H9 (cell line): ENCODE results near the gene RBM19. TPM values are rescaled to one million over a fixed set of nuclear protein-coding genes. Genes with fewer than 3 reads are reported as not detected.

ENCODE experiments used
- DNase-seq: peaks from one replicate; pipeline ENCODE4 v3.0.0-alpha.2; 2017
- H2AFZ ChIP-seq: one replicate; pipeline ENCODE4 v1.6.1; 2013; ENCODE audit warnings: mild to moderate bottlenecking, low read length, control low read depth, moderate library complexity
- H2AK5ac ChIP-seq: 2 replicates; pipeline ENCODE4 v1.6.1; 2013; ENCODE audit warnings: low read length, control low read depth, mixed read lengths; ENCODE audit not compliant: insufficient read length
- H2BK120ac ChIP-seq: one replicate; pipeline ENCODE4 v1.6.1; 2013; ENCODE audit warnings: low read depth, mild to moderate bottlenecking, low read length, control low read depth, inconsistent platforms; ENCODE audit not compliant: poor library complexity, severe bottlenecking
- H2BK12ac ChIP-seq: 2 replicates; pipeline ENCODE4 v1.6.1; 2013; ENCODE audit warnings: low read length, control low read depth, mixed read lengths, low read depth; ENCODE audit not compliant: insufficient read length
- H2BK15ac ChIP-seq: 2 replicates; pipeline ENCODE4 v1.6.1; 2013; ENCODE audit warnings: low read depth, low read length, control low read depth
- H2BK20ac ChIP-seq: one replicate; pipeline ENCODE4 v1.6.1; 2013; ENCODE audit warnings: low read depth, mild to moderate bottlenecking, low read length, control low read depth, inconsistent platforms; ENCODE audit not compliant: poor library complexity, severe bottlenecking
- H2BK5ac ChIP-seq: 2 replicates; pipeline ENCODE4 v1.6.1; 2013; ENCODE audit warnings: low read length, control low read depth, mixed read lengths; ENCODE audit not compliant: insufficient read length
- H3K14ac ChIP-seq: 2 replicates; pipeline ENCODE4 v1.6.1; 2013; ENCODE audit warnings: low read length, control low read depth; ENCODE audit not compliant: insufficient read depth
- H3K18ac ChIP-seq: 2 replicates; pipeline ENCODE4 v1.6.1; 2013; ENCODE audit warnings: low read depth, mild to moderate bottlenecking, mixed read lengths, low read length, control low read depth; ENCODE audit not compliant: insufficient read length
- H3K23ac ChIP-seq: 2 replicates; pipeline ENCODE4 v1.6.1; 2013; ENCODE audit warnings: low read length, control low read depth, mixed read lengths, low read depth; ENCODE audit not compliant: insufficient read length
- H3K23me2 ChIP-seq: 2 replicates; pipeline ENCODE4 v1.6.1; 2013; ENCODE audit warnings: low read depth, mild to moderate bottlenecking, mixed read lengths, low read length, control low read depth; ENCODE audit not compliant: insufficient read length, poor library complexity, severe bottlenecking
- H3K27ac ChIP-seq: 2 replicates; pipeline ENCODE4 v1.5.1; 2013; ENCODE audit warnings: low read length, control low read depth, mixed read lengths, low read depth; ENCODE audit not compliant: insufficient read length
- H3K27me3 ChIP-seq: 2 replicates; pipeline ENCODE4 v1.6.1; 2013; ENCODE audit warnings: low read length, control low read depth, inconsistent platforms; ENCODE audit not compliant: insufficient read depth
- H3K4ac ChIP-seq: 2 replicates; pipeline ENCODE4 v1.6.1; 2013; ENCODE audit warnings: low read depth, mild to moderate bottlenecking, control low read depth, inconsistent platforms, low read length, moderate library complexity
- H3K4me1 ChIP-seq: 2 replicates; pipeline ENCODE4 v1.6.1; 2013; ENCODE audit warnings: low read length, control low read depth, inconsistent platforms; ENCODE audit not compliant: insufficient read depth
- H3K4me2 ChIP-seq: 2 replicates; pipeline ENCODE4 v1.6.1; 2013; ENCODE audit warnings: low read length, control low read depth, mixed read lengths; ENCODE audit not compliant: insufficient read length, insufficient read depth
- H3K56ac ChIP-seq: 2 replicates; pipeline ENCODE4 v1.6.1; 2013; ENCODE audit warnings: low read depth, mild to moderate bottlenecking, mixed read lengths, low read length, control low read depth; ENCODE audit not compliant: insufficient read length
- H3K79me1 ChIP-seq: 2 replicates; pipeline ENCODE4 v1.6.1; 2013; ENCODE audit warnings: low read depth, mild to moderate bottlenecking, moderate library complexity, low read length, control low read depth, inconsistent platforms; ENCODE audit not compliant: insufficient read depth, poor library complexity, severe bottlenecking
- H3K79me2 ChIP-seq: 2 replicates; pipeline ENCODE4 v1.6.1; 2013; ENCODE audit warnings: low read length, control low read depth, inconsistent platforms; ENCODE audit not compliant: insufficient read depth
- H3K9ac ChIP-seq: 2 replicates; pipeline ENCODE4 v1.6.1; 2013; ENCODE audit warnings: low read length, control low read depth, mixed read lengths; ENCODE audit not compliant: insufficient read length; ENCODE audit errors: extremely low read depth
- H3K9me3 ChIP-seq: one replicate; pipeline ENCODE4 v1.6.1; 2013; ENCODE audit warnings: low read depth, low read length, inconsistent platforms; ENCODE audit not compliant: control insufficient read depth
- H3T11ph ChIP-seq: one replicate; pipeline ENCODE4 v1.6.1; 2013; ENCODE audit warnings: mild to moderate bottlenecking, low read length, control low read depth, inconsistent platforms
- H4K20me1 ChIP-seq: one replicate; pipeline ENCODE4 v1.6.1; 2013; ENCODE audit not compliant: control insufficient read depth, insufficient read length, insufficient read depth
- H4K5ac ChIP-seq: 2 replicates; pipeline ENCODE4 v1.6.1; 2013; ENCODE audit warnings: low read depth, mild to moderate bottlenecking, mixed read lengths, low read length, control low read depth; ENCODE audit not compliant: insufficient read length
- H4K8ac ChIP-seq: replicated peaks from 2 replicates; pipeline ENCODE4 v1.6.1; 2013; ENCODE audit warnings: low read length, control low read depth, mixed read lengths, low read depth; ENCODE audit not compliant: insufficient read length
- H4K91ac ChIP-seq: 2 replicates; pipeline ENCODE4 v1.6.1; 2013; ENCODE audit warnings: low read depth, mild to moderate bottlenecking, moderate library complexity, mixed read lengths, low read length, control low read depth; ENCODE audit not compliant: insufficient read length
- H3K27ac Mint-ChIP-seq, 3 experiments: 2 replicates in 2 of 3; 3 replicates in 1 of 3; pipeline ENCODE4 v1.8.0; 2020 to 2021; ENCODE audit warnings: mixed read lengths in 3 of 3, mild to moderate bottlenecking in 1 of 3, moderate library complexity in 1 of 3
- H3K27me3 Mint-ChIP-seq: 2 replicates; pipeline ENCODE4 v1.8.0; 2021; ENCODE audit warnings: low read depth, mild to moderate bottlenecking, moderate library complexity, mixed read lengths
- H3K36me3 Mint-ChIP-seq, 3 experiments: 2 replicates in 2 of 3; 3 replicates in 1 of 3; pipeline ENCODE4 v1.8.0; 2020 to 2021; ENCODE audit warnings: low read depth in 3 of 3, mixed read lengths in 3 of 3; ENCODE audit not compliant: insufficient read depth in 1 of 3
- H3K4me1 Mint-ChIP-seq, 2 experiments: 2 replicates each; pipeline ENCODE4 v1.8.0; 2020; ENCODE audit warnings: mixed read lengths in 2 of 2
- H3K4me3 Mint-ChIP-seq, 2 experiments: 2 replicates in 1 of 2; 3 replicates in 1 of 2; pipeline ENCODE4 v1.8.0; 2020 to 2021; ENCODE audit warnings: mild to moderate bottlenecking in 2 of 2, mixed read lengths in 2 of 2, moderate library complexity in 1 of 2
- H3K9me3 Mint-ChIP-seq, 2 experiments: 2 replicates in 1 of 2; 3 replicates in 1 of 2; pipeline ENCODE4 v1.8.0; 2020; ENCODE audit warnings: mild to moderate bottlenecking in 2 of 2, mixed read lengths in 2 of 2, moderate library complexity in 1 of 2
- WGBS: extraction: QIAGEN DNeasy Blood & Tissue Kit; methylation state at CpG from one replicate; pipeline ENCODE4 v1.1.7; 2013; ENCODE audit warnings: missing lambda C conversion rate, low lambda C conversion rate, mixed read lengths; ENCODE audit not compliant: insufficient read length; ENCODE audit errors: extremely low coverage; 5-methylcytosine and 5-hydroxymethylcytosine counted together
- total RNA-seq: library from RNA; stranded (reverse); gene quantifications from 2 replicates; pipeline ENCODE4 v1.2.1, GENCODE V29; 2021
- TF ChIP-seq, protein P1 (sequence below): fragments of 200-600 bp; sonication (generic); conservative IDR thresholded peaks from 3 replicates; pipeline ENCODE4 v1.8.0; 2021; ENCODE audit warnings: antibody characterized with exemption, mild to moderate bottlenecking

Gene RBM19
- total RNA-seq, 1 experiment from 2014 or later: 32.2 TPM

DNA sequence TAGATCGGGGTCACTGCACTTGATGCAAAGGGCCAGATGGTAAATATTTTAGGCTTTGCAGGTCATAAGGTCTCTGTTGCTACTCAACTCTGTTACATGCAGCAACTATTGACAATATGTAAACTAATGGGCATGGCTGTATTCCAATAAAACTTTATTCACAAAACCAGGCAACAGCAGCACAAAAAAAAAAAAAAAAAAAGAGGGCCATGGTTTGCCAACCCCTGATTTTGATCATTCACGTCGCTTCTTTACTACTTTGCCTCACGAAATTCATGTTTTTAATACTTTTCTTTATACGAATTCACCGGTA lies 152.9 kb downstream of the RBM19 start:
- H4K8ac ChIP-seq: no peak overlapping the region
- no peaks in the 10 kb centered on the region for H3K4me1 ChIP-seq
- no peak overlapping the region for H3K56ac ChIP-seq
- peaks cover 0 to 8% (median 4%) of the 10 kb centered on the region in 3 experiments; a peak in 5 of 7 replicates for H3K36me3 Mint-ChIP-seq
- peaks cover 5 to 12% of the 10 kb centered on the region in 2 experiments for H3K4me1 Mint-ChIP-seq
- no peak overlapping the region for H3K23ac ChIP-seq
- H3K27me3 Mint-ChIP-seq: no peaks in the 10 kb centered on the region; the same call in 1 of the 2 replicates
- H4K91ac ChIP-seq: no peak overlapping the region
- no peak for DNase-seq
- TF ChIP-seq, protein P1, sequence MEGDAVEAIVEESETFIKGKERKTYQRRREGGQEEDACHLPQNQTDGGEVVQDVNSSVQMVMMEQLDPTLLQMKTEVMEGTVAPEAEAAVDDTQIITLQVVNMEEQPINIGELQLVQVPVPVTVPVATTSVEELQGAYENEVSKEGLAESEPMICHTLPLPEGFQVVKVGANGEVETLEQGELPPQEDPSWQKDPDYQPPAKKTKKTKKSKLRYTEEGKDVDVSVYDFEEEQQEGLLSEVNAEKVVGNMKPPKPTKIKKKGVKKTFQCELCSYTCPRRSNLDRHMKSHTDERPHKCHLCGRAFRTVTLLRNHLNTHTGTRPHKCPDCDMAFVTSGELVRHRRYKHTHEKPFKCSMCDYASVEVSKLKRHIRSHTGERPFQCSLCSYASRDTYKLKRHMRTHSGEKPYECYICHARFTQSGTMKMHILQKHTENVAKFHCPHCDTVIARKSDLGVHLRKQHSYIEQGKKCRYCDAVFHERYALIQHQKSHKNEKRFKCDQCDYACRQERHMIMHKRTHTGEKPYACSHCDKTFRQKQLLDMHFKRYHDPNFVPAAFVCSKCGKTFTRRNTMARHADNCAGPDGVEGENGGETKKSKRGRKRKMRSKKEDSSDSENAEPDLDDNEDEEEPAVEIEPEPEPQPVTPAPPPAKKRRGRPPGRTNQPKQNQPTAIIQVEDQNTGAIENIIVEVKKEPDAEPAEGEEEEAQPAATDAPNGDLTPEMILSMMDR: no peak
- no peak overlapping the region for H3K4me3 Mint-ChIP-seq
- H3K79me2 ChIP-seq: no peaks in the 10 kb centered on the region
- no peak overlapping the region for H3K4me2 ChIP-seq
- H3K9me3 Mint-ChIP-seq: no peaks in the 10 kb centered on the region; a peak in 1 of 5 replicates
- H2BK5ac ChIP-seq: no peak overlapping the region
- no peaks in the 10 kb centered on the region for H3K23me2 ChIP-seq
- no peak overlapping the region for H2BK15ac ChIP-seq
- H2AK5ac ChIP-seq: no peak overlapping the region
- H3K14ac ChIP-seq: no peak overlapping the region
- H3K9ac ChIP-seq: no peak overlapping the region
- no peak overlapping the region for H2BK20ac ChIP-seq
- no peaks in the 10 kb centered on the region for H4K20me1 ChIP-seq
- H2BK120ac ChIP-seq: no peak overlapping the region
- no peak overlapping the region for H4K5ac ChIP-seq
- H3K27ac ChIP-seq: no peak overlapping the region
- no peak overlapping the region for H2AFZ ChIP-seq
- no peak overlapping the region for H3T11ph ChIP-seq
- H3K4ac ChIP-seq: no peak overlapping the region
- no peaks in the 10 kb centered on the region for H3K79me1 ChIP-seq
- no peaks in the 10 kb centered on the region for H3K9me3 ChIP-seq
- no CpG with 5 or more reads among the region's 6 CpGs for WGBS
- no peak overlapping the region for H2BK12ac ChIP-seq
- no peak overlapping the region for H3K27ac Mint-ChIP-seq
- H3K27me3 ChIP-seq: no peaks in the 10 kb centered on the region
- H3K18ac ChIP-seq: no peak overlapping the region
